TTC549 (cell line): Measurements from ENCODE around the gene LYPD1.

Experiments used
- FAIRE-seq: peaks from 2 replicates; lab custom pipeline; 2012; peaks lifted over from hg19 to GRCh38; lab: Jason Lieb, UNC

The LYPD1 gene

DNA sequence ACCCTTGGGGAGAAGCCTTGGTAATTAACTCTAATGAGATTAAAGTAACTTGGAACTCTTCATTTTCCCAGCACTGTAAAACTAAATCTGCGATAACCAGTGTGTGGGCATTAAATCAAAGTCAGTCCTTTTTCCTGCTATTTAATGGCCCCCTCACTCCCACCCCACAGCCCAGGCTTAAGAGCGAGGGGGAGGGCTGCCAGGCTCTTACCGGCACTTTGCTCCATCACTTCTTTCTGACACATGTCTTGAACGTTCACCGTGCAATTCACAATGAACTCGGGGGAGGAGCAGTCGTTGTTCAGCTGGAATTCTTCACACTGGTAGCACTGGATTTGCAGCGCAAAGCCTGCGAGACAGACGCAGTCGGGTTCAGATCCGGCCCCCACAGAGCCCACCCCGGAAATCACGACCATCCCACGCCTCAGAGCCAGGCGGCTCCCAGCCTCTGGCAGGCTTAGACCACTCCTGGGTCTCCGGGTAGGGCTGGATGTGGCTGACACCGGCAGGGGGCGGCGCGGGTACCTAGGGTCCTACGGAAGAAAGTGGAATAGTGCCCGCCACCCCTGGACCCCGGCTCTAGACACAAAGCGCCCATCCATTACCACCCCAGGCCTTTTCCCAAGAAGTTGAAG lies 1.7 kb downstream of the LYPD1 start:
- FAIRE-seq: no peak

DNA sequence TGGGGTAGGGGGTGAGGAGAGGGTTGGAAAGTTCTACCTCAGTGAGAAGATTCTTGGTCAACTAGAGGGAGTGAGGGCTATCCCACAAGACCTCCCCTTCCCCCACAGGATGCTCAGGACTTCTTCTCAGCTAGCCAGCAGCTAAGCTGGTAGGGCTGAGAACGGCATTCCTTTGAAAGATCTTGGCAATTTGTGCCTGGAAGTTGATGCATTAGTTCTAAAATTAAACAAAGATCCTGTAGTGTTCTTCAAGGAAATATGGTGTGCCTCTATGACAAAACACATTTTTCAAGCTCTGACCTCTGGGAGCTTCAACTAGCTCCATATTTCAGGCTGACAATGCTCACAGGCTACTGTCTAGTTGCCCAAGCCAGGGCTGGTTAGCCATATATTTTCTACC lies 2.3 kb downstream of the LYPD1 start:
- FAIRE-seq: no peak

DNA sequence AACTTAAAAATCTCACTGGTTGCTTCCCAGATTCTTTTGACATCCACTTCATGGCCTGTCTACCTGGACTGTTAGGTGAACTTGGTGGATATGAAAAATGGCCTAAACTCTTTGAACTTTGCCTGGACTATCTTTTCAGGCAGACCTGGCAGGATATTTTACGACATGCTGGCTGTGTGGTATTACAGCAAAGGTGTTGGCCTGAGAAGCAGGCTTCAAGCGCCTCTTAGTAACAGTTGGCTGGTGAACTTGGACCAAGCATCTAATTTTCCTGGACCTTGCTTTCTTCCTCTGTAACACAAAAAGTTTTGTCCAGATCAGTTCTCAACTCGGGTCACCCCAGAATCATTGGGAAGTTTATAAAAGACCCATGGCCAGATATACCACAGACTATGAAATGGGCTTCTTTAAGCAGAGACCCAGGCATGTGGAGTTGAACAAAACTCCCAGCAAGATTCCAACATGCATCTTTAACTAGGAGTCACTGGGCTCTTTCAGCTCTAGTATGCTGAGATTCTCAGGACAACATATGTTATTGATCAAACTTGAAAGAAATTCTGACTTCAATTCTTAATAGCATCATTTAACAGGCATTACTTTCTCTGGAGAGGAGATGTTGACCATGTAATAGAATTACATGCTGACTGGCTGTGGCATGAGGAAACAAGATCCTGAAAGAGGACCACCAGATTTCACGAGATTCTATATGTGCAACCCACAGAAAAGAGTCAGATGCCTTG lies 4.4 kb downstream of the LYPD1 start:
- no peak for FAIRE-seq

DNA sequence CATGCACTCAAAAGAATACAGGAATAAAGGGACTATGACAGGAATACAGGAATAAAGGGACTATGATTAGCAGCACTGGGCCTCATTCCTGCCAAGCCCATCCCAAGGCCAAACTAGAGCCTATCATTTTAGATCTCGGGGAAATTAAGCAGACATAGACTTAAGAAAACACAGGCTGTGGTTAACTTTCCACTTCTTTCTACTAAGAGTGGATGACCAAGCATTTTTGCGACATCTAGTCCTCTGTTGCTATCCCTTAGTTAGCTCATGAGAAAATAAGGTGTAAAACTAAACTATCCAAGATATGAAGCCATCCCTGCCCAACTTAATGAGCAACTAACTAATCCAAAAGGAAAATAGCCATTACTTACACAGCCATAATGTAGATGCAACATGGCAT lies 5.9 kb downstream of the LYPD1 start:
- no peak for FAIRE-seq

DNA sequence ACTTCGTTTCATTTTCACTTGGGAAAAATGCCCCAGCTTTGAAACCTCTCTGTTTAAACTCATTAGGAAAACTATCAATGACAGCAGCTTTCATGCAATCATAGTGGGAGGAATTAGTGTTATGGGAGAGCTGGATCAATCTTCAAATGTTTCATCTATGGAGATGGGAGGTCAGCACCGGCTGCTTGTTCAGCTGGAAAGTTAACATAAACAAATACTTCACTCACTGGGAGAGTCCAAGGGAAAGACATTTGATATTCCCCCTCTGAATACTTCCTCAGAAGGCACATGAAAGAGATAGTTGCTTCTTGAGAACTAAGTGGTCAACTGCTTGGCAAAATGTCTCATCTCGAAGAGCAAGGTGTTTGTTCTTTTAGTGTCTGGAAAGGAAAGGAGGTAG lies 7.3 kb downstream of the LYPD1 start:
- no peak for FAIRE-seq

DNA sequence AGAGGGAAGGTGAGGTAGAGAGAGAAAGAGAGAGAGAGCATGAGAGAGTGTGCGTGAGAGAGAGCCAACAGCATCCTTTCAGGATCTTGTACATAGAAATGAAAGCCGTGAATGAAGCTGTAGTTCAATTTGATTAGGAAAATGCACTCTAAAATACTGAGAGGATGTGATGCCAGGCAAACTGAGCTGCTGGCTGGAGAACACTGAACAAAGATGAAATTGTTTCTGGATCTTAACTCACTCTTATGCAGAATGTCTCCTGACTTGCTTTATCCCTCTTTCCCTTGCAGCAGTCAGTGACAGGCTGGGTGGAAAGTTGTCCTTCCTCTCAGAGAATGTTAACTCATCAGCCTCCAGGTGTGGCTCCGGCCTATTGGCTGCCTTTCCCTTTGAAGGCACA lies 10.7 kb downstream of the LYPD1 start:
- no peak for FAIRE-seq

DNA sequence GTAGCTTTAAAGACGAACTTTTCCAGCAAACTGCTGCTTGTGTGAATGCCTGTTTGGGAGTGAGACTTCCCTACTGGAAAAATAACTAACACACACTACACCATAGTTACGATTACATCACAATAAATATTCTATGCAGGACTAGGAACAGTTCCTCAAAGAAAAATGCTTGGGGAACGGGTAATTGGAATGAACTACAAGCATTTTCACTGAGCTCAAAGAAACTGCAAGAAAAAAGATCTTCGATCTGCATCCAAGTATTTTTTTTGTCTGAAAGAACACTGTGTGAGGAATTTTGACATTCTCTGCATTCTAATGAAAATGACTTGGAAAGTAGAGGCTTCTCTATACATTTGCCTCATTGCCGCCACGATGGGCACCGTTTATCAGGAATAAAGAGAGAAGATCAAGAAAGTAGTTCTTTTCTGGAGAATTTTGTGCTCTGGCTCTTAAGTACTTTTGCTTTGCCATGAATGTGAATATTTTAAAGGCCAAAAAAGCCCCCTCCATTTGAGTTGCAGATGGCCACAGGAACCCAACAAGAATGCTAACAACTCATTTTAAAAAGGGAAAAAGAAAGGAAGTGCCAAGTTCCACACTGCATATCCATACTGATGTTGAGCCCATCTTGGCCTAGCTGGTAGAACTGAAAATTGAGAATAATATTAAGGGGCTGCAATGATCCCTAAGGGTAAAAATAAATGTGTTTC lies 13.6 kb downstream of the LYPD1 start:
- FAIRE-seq: no peak

DNA sequence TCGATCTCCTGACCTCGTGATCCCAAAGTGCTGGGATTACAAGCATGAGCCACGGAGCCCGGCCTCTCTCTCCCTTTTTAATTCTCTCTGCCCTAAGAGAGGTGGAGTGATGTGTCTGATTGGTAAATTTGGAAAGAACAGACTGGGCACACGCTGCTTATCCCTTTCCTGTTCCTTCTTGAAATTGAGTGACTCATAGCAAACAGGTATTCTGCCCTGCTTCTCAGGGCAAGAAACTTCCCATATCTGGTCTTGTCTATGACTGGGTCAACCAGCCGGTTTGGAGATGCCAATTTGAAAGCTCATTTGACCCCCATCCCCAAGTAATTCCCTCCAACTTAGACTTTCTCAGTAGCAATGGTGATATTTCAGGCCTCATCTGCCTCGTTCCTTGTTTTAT lies 15.0 kb downstream of the LYPD1 start:
- FAIRE-seq: no peak

DNA sequence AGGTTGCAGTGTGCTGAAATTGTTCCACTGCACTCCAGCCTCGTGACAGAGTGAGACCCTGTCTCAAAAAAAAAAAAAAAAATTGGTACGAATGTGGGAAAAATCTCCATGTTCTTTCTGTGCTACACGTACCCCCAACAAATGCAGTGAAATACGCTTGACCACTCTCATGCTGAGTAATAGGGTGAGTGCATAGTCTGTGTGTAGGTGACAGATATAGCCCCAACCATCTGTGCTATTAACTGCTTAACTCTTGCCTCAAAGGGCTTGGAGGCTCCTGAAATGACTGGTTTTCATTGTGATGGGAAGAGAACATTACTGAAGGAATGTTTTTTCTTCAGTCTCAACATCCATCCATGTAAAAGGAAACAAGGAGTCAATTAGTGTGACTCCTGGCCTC lies 15.7 kb downstream of the LYPD1 start:
- FAIRE-seq: no peak

DNA sequence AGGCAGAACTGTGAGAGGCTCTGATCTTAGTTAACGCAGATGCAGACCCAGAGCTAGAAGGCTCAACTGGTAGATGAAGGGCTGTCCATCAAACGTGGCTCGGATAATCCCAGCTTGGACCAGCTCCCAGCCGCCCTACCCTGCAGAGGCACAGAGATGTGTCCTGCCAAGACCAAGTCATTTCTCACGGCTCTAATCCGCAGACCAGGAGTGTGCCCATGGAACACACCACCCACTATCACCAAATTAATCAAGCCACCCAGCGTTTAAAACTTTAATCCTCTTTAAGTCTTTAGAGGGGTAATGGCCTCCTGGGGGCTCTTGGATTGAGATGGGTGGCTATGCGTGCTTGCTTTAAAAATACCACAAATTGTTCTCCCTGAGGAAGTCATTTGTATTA lies 17.5 kb downstream of the LYPD1 start:
- no peak for FAIRE-seq

DNA sequence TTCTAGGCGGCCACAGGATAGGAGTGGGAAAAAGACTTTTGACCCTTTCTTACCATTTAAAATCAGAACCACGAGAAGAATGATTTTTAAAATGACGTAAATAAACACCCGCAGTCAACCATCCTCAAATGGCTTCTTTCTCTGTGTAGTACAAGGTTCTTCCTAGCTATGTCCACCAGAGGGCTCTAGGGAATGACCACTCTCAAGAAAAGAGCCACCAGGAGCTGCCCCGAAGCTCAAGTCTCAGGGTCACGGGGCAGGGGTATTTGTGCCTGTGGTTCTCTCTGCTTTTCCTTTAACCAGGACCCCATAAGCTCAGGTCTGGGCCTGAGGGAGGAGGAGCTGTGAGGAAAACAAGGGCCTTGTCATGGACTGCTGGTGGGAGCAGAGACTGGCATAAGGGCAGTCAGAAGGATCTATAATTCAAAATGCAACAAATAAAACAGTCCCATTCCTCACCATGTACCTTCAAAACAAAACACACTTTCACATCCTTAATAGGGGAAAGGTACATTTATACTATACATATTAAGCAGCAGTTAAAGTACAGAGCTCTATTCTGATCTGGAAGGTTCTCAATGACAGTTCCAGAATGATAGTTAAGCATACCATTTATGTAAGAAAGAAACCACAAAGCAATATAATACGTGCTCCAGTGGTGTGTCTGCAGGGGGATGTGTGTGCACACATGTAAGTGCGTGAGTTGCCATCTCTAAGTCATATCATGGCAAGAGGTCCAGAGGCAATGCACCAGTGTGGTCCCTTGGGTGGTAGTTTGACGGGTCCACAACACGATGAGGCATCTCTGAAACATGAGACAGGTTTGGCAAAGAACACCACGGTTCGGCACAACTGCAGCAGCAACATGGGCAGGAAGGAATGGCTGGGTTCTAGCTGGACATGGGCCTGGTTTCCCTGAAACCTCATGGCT lies 18.6 kb downstream of the LYPD1 start:
- no peak for FAIRE-seq

DNA sequence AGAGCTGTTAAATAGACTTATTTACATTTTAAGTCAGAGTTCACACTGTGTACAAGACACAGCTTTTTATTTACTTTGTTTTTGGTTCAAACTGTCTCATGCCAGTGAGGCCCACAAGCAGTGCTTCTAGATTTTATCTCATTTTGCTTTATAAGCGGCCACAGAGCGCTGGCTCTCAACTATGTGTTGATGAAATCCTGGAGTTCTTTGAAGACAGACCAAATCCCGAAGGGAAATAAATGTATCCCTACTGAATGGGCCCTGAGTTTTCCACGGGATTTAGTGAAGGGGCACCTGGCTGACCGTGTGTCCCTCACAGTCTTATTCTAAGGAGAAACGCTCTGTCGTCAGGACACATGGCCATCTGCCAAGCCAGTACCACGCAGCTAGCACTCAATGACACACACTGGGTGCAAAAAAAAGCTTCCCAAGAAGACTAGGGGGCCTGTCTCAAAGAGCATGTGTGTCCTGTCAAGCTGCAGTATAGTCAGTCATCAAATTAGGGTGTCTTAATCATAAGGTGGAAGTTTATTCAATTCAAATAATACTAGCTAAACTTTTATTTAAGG lies 23.4 kb downstream of the LYPD1 start:
- no peak for FAIRE-seq

DNA sequence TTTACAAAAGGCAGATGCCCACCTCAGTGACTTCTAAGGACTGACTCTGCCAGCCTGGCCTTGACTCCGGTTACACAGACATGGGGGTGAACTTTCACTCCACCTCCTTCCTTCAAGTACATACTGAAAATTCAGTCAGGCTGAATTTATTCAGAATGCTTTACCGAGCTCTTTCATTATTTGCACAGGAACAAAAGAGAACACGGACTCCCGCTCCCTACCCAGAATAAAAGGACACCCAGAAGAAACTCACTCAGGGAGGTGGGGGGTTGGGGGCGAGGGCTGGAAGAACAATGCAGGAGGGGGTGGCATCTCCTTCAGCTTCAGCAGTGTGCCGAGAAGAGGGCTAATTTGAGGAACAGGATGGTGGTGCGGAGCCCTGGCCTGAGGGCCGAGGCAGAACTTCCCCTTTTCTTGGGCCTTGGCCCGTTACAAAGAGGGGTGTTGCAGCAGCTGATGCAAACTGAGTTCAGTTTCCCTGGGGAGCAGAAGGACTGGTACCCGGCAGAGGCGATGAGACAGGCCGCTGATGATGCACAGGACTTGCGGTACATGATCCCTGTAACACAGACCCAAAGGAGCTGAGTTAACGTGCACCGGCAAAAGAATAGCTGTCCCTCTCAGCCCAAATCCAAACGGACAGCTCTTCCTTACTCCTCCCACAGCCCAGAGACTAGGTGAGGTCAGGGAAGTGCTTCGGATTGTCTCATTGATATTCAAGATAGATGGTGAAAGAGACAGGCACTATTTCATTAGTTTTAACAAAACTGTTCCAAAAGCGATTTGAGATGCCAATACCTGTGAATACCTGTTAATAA lies 24.1 kb downstream of the LYPD1 start:
- FAIRE-seq: no peak

DNA sequence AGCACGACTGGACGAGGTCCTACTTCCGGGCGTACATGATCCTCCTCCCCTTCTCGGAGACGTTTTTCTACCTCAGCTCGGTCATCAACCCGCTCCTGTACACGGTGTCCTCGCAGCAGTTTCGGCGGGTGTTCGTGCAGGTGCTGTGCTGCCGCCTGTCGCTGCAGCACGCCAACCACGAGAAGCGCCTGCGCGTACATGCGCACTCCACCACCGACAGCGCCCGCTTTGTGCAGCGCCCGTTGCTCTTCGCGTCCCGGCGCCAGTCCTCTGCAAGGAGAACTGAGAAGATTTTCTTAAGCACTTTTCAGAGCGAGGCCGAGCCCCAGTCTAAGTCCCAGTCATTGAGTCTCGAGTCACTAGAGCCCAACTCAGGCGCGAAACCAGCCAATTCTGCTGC lies 24.8 kb downstream of the LYPD1 start:
- FAIRE-seq: no peak

DNA sequence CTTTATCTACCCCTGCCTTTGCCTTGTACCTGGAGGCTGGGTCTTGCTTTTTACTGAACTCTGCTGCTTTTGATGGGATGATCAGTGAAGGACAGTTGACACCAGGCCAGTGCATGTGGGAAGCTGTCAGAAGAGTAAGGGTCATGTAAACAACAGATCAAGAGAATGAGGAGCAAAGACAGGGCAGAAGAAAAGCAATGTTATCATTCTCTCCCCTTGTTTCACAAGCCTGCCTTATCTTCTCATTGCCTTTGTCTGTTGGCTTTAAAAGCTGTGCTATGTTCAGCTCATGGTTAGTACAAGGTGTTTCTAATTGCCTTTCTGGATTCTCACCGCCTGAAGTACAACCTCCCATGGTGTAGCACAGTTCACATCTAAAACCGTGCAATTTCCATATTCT lies 27.6 kb downstream of the LYPD1 start:
- no peak for FAIRE-seq

DNA sequence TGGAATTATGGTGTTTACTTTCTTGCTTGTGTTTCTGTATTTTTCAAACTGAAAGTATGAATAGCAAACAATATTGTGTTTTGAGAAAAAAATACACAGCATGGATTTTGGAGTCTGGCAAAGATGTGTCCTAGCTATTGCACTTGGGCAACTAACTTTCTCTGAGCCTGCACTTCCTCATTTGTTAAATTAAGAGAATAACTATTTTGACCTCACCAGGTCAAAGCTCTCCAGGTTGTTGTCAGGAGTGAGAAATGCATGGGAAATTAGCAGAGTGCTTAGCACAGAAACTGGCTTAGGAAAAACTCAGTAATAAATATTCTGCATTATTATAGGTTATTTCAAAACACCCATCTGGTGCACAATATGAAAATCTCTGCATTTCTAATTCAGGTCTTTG lies 28.2 kb downstream of the LYPD1 start:
- FAIRE-seq: no peak

DNA sequence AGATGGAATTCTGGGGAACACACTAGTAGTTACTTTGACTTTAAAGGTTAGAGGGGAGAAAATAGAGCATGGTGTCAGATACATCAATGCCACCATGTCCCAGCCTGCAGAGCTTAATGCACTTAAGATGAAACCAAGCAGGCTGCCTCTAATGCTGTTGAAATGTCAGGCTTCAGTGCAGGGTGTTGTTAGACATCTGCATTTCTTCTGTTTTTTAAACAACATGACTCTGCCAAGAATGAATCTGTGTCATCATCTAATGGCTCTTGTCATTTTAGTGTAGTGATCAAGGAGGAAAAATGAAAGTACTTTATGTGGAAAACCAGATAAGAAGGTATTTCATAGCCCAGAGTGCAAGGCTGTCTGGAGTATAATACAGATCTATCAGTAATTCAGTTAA lies 29.9 kb downstream of the LYPD1 start:
- FAIRE-seq: no peak

DNA sequence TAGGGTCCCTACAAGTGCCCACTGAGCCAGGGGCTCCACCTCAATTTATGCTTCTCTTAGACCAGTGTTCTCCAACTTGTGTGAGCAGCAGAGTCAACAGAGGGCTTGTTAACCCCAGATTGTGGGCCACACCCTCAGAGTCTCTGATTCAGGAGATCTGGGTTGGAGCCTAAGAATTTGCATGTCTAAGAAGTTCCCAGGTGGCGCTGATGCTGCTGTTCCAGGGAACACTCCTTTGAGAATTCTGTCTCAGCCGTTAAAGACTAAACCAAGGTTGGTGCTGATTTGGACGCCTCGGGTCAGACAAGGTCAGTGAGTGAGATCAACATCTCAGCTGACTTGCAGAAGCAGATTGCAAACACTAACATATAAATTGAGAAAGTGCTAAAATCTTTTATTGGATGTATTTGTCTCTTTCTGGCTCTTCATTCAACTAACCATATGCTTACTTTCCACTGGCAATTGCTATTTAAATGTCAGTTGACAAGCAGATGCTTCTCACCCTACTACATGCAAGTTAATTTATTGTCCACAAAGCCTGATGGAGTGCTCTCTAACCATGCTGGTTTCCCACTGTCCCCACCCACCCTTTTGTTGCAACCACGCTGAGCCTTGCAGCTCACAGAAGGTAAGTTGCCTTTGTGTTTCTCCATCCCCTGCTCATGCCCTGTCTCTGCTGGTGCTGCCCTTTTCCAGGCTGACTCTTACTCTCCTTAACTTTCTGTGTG lies 31.5 kb downstream of the LYPD1 start:
- FAIRE-seq: no peak

DNA sequence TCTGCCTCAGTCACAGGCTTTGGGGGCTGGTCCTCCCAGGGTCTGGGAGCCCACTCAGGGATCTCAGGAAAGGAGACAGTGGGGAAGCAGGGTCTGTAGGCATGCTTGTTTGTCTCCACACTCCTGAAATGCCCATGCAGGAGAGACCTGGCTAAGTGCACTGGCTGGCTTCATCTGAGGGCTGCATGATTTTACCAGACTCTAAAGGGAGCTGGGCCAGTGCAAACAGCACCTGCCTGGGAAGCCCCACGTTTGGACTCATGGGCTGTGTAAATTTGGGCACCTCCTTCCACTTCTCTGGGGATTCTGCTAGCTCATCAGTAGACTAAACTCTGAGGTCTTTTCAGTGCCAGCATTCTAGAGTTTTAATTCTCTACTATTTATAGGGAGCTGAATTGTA lies 33.7 kb downstream of the LYPD1 start:
- FAIRE-seq: no peak

DNA sequence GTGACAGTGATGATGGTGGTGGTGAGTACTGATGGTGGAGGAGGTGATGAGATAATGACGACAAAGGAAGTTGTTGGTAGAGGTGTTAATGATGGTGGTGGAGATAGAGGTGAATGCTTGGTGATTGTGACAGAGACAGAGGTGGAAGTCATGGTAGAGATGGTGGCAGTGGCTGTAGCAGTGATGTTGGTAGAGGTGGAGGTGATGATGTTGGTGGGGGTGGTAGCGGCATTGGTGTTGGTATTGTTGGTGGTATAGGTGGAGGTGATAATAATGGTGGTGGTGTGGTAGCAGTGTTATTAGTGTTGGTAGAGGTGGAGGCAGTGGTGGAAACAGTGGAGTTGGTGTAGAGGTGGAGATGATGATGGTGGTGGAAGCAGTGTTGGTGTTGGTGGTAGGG lies 36.4 kb downstream of the LYPD1 start:
- FAIRE-seq: no peak
